ENCODE measurements around the gene LAMC1. TPM values are rescaled to one million over a fixed set of nuclear protein-coding genes. Genes with fewer than 3 reads are reported as not detected.

Gene LAMC1
- total and polyA plus RNA-seq, 12 donors, result 22.1 to 160 (median 115) TPM

- no peak for TF ChIP-seq CTCF (IDR thresholded peaks at IDR 0.05)
- no peak for ATAC-seq
- intact Hi-C loops (cut with DNase I), result loop anchor here in 2 of 10 donors (5.0 to 10.0 kb wide), 2 partner anchors 39 to 186 kb away; no protein-coding TSS in a partner anchor
- Histone ChIP-seq H3K27me3 (no peaks in the 10 kb centered on the region), H3K27ac (peak overlapping the region in 3 of 10 donors; percentile 2 to 78 (median 11)), H3K36me3 (peaks cover 0 to 12% (median 0%) of the 10 kb centered on the region in 9 donors), H3K9me3 (no peaks in the 10 kb centered on the region), H3K4me1 (peaks cover 10 to 86% (median 68%) of the 10 kb centered on the region in 9 donors), H3K4me3 (no peak overlapping the region)
- no peak for DNase-seq
- WGBS, 2 donors, result 60 to 77% methylated on average over 4 of the region's 4 CpGs
Measured at GRCh38 chr1:183038333-183038866, 15.2 kb downstream of the LAMC1 start.

GRCh38 chr1:183038913-183039312, 15.7 kb downstream of the LAMC1 start:
- no peak for TF ChIP-seq CTCF (IDR thresholded peaks at IDR 0.05)
- H3K36me3 ChIP-seq, result peaks cover 0 to 12% (median 0%) of the 10 kb centered on the region in 9 donors
- H3K9me3 ChIP-seq, result no peaks in the 10 kb centered on the region
- peaks cover 11 to 91% (median 72%) of the 10 kb centered on the region in 9 donors for H3K4me1 ChIP-seq
- H3K27ac ChIP-seq, result peak overlapping the region in 5 of 10 donors; percentile 2 to 79 (median 72)
- ATAC-seq (no peak), DNase-seq (no peak)
- H3K4me3 ChIP-seq, result no peak overlapping the region
- WGBS, 2 donors, result 89 to 96% methylated on average over 4 of the region's 4 CpGs
- H3K27me3 ChIP-seq, result no peaks in the 10 kb centered on the region
- intact Hi-C loops (cut with DNase I), result loop anchor here in 2 of 10 donors (5.0 to 10.0 kb wide), 2 partner anchors 38 to 186 kb away; no protein-coding TSS in a partner anchor

- no peak for DNase-seq
- peaks cover 11 to 91% (median 76%) of the 10 kb centered on the region in 9 donors for H3K4me1 ChIP-seq
Measured at GRCh38 chr1:183039330-183039729, 16.1 kb downstream of the LAMC1 start.

GRCh38 chr1:183039985-183040447, 16.8 kb downstream of the LAMC1 start:
- peaks cover 0 to 12% (median 0%) of the 10 kb centered on the region in 9 donors for H3K36me3 ChIP-seq
- intact Hi-C loops (cut with DNase I), result loop anchor here in 4 of 10 donors (5.0 to 10.0 kb wide), 4 partner anchors 37 to 185 kb away; no protein-coding TSS in a partner anchor
- H3K9me3 ChIP-seq, result no peaks in the 10 kb centered on the region
- peak overlapping the region in 9 of 10 donors; percentile 11 to 79 (median 50) for H3K27ac ChIP-seq
- peak overlapping the region in 1 of 10 donors; percentile 4 for H3K4me3 ChIP-seq
- peaks cover 11 to 95% (median 83%) of the 10 kb centered on the region in 9 donors for H3K4me1 ChIP-seq
- ATAC-seq (peak in 6 of 8 donors; percentile 22 to 63 (median 53)), DNase-seq (no peak)
- WGBS, 2 donors, result 22 to 40% methylated on average over 3 of the region's 3 CpGs
- no peaks in the 10 kb centered on the region for H3K27me3 ChIP-seq
- TF ChIP-seq CTCF (IDR thresholded peaks at IDR 0.05), result no peak

More at GRCh38 chr1:183039330-183039729, 16.1 kb downstream of the LAMC1 start:
- Histone ChIP-seq H3K27ac (peak overlapping the region in 8 of 10 donors; percentile 14 to 79 (median 55)), H3K27me3 (no peaks in the 10 kb centered on the region), H3K36me3 (peaks cover 0 to 12% (median 0%) of the 10 kb centered on the region in 9 donors), H3K4me3 (no peak overlapping the region), H3K9me3 (no peaks in the 10 kb centered on the region)
- ATAC-seq, result no peak
- TF ChIP-seq CTCF (IDR thresholded peaks at IDR 0.05), result no peak
- intact Hi-C loops (cut with DNase I), result loop anchor here in 2 of 10 donors (5.0 to 10.0 kb wide), 2 partner anchors 38 to 185 kb away; no protein-coding TSS in a partner anchor
- 70 to 81% methylated on average over 4 of the region's 4 CpGs for WGBS, 2 donors
